ENCODE data around the gene ZC3H12D.

ZC3H12D gene

GRCh38 chr6:149480502-149481280 is 4.1 kb downstream of the ZC3H12D start (continued):
- TF ChIP-seq, protein P1, sequence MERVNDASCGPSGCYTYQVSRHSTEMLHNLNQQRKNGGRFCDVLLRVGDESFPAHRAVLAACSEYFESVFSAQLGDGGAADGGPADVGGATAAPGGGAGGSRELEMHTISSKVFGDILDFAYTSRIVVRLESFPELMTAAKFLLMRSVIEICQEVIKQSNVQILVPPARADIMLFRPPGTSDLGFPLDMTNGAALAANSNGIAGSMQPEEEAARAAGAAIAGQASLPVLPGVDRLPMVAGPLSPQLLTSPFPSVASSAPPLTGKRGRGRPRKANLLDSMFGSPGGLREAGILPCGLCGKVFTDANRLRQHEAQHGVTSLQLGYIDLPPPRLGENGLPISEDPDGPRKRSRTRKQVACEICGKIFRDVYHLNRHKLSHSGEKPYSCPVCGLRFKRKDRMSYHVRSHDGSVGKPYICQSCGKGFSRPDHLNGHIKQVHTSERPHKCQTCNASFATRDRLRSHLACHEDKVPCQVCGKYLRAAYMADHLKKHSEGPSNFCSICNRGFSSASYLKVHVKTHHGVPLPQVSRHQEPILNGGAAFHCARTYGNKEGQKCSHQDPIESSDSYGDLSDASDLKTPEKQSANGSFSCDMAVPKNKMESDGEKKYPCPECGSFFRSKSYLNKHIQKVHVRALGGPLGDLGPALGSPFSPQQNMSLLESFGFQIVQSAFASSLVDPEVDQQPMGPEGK (CRISPR knock-in tag; IDR thresholded peaks at IDR 0.05; ENCODE audit: borderline replicate concordance), result no peak
- no peak for TF ChIP-seq TSHZ2 (CRISPR knock-in tag; IDR thresholded peaks at IDR 0.05)
- no peak for TF ChIP-seq ISL1 (CRISPR knock-in tag; IDR thresholded peaks at IDR 0.05)

DNA sequence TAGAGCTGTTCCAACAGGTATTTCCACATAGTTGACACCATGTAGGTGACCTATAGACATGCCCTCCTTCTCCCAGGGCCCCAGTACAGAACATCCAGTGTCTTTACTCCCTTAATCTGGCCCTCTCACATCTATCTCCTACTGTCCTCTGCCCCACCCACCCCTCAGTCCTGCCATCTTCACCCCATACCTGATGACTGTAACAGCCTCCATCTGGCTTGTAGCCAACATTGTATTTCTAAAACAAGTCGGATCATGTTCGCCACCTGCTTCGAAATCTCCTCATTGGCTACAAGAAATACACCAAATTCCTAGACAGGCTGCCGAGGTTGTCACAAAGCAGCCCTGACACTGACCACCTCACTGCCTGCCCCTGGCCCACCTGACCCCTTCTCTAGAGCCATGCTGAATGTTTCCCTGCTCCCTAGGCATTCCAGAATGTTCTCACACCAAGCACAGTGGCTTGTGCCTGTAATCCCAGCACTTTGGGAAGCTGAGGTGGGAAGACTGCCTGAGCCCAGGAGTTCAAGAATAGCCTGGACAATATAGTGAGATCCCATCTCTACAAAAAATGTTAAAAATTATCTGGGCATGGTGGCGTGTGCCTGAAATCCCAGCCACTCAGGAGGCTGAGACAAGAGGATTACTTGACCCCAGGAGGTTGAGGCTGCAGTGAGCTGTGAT is 6.0 kb downstream of the ZC3H12D start:
- no peak for TF ChIP-seq ARNTL (CRISPR knock-in tag; IDR thresholded peaks at IDR 0.05; ENCODE audit: borderline replicate concordance, low read depth)
- TF ChIP-seq ZNF8 (CRISPR knock-in tag; IDR thresholded peaks at IDR 0.05), result no peak
- TF ChIP-seq, protein P2, sequence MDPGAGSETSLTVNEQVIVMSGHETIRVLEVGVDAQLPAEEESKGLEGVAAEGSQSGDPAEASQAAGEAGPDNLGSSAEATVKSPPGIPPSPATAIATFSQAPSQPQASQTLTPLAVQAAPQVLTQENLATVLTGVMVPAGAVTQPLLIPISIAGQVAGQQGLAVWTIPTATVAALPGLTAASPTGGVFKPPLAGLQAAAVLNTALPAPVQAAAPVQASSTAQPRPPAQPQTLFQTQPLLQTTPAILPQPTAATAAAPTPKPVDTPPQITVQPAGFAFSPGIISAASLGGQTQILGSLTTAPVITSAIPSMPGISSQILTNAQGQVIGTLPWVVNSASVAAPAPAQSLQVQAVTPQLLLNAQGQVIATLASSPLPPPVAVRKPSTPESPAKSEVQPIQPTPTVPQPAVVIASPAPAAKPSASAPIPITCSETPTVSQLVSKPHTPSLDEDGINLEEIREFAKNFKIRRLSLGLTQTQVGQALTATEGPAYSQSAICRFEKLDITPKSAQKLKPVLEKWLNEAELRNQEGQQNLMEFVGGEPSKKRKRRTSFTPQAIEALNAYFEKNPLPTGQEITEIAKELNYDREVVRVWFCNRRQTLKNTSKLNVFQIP (CRISPR knock-in tag; IDR thresholded peaks at IDR 0.05; ENCODE audit: borderline replicate concordance, low read depth), result no peak
- no peak for TF ChIP-seq ZFP3 (CRISPR knock-in tag; IDR thresholded peaks at IDR 0.05)
- no peak for TF ChIP-seq TCF4 (CRISPR knock-in tag; IDR thresholded peaks at IDR 0.05; ENCODE audit: borderline replicate concordance)
- no peak for ATAC-seq

- ATAC-seq, result no peak
- TF ChIP-seq TCF4 (CRISPR knock-in tag; IDR thresholded peaks at IDR 0.05; ENCODE audit: borderline replicate concordance) (no peak), ZNF70 (CRISPR knock-in tag; IDR thresholded peaks at IDR 0.05) (no peak), ZFP30 (CRISPR knock-in tag; IDR thresholded peaks at IDR 0.05) (no peak), RARB (CRISPR knock-in tag; IDR thresholded peaks at IDR 0.05) (no peak), ESRRG (CRISPR knock-in tag; IDR thresholded peaks at IDR 0.05) (no peak), GLIS3 (CRISPR knock-in tag; IDR thresholded peaks at IDR 0.05) (no peak), ZC3H10 (CRISPR knock-in tag; IDR thresholded peaks at IDR 0.05) (no peak), OSR1 (CRISPR knock-in tag; IDR thresholded peaks at IDR 0.05) (no peak), SNAI2 (CRISPR knock-in tag; IDR thresholded peaks at IDR 0.05) (no peak), PPARA (CRISPR knock-in tag; IDR thresholded peaks at IDR 0.05; ENCODE audit: borderline replicate concordance) (no peak), ARNTL (CRISPR knock-in tag; IDR thresholded peaks at IDR 0.05; ENCODE audit: borderline replicate concordance, low read depth) (no peak), ISL1 (CRISPR knock-in tag; IDR thresholded peaks at IDR 0.05) (no peak), TSHZ2 (CRISPR knock-in tag; IDR thresholded peaks at IDR 0.05) (no peak), ZNF565 (CRISPR knock-in tag; conservative IDR thresholded peaks at IDR 0.05; ENCODE audit: low read depth) (no peak)
Observed at GRCh38 chr6:149477544-149477943, 7.3 kb downstream of the ZC3H12D start.

Measured in SK-N-SH treated with all-trans-retinoic acid at 6 μM for 48 hours (cell line).